Endodermal cell (in vitro differentiated cells): ENCODE measurements around the gene PAIP2B. TPM values are rescaled to one million over a fixed set of nuclear protein-coding genes. Genes with fewer than 3 reads are reported as not detected.

Experiments used
- DNase-seq: peaks from one replicate; pipeline ENCODE4 v3.0.0-alpha.2; 2017
- H3K27ac ChIP-seq: 2 replicates; pipeline ENCODE4 v1.5.1; 2013; ENCODE audit warnings: mild to moderate bottlenecking, low read depth, low read length, moderate library complexity
- H3K27me3 ChIP-seq: 2 replicates; pipeline ENCODE4 v1.6.1; 2013; ENCODE audit warnings: mild to moderate bottlenecking, low read length, moderate library complexity; ENCODE audit not compliant: insufficient read depth, control insufficient read depth, poor library complexity, severe bottlenecking
- H3K36me3 ChIP-seq: 2 replicates; pipeline ENCODE4 v1.7.0; 2013; ENCODE audit warnings: mild to moderate bottlenecking, low read length, moderate library complexity; ENCODE audit not compliant: control insufficient read depth, insufficient read depth
- H3K4me1 ChIP-seq: one replicate; pipeline ENCODE4 v1.7.0; 2013; ENCODE audit warnings: low read length; ENCODE audit not compliant: control insufficient read depth, insufficient read depth
- H3K4me3 ChIP-seq: 2 replicates; pipeline ENCODE4 v1.5.1; 2013; ENCODE audit warnings: mild to moderate bottlenecking, low read length, moderate library complexity
- H3K9ac ChIP-seq: 2 replicates; pipeline ENCODE4 v1.6.1; 2013; ENCODE audit warnings: mild to moderate bottlenecking, low read length, moderate library complexity; ENCODE audit not compliant: poor library complexity, severe bottlenecking; ENCODE audit errors: extremely low read depth
- H3K9me3 ChIP-seq: 2 replicates; pipeline ENCODE4 v1.6.1; 2013; ENCODE audit warnings: mild to moderate bottlenecking, low read length, moderate library complexity; ENCODE audit not compliant: control insufficient read depth
- H3K27ac Mint-ChIP-seq: 2 replicates; pipeline ENCODE4 v1.8.0; 2020; ENCODE audit warnings: mixed read lengths
- H3K27me3 Mint-ChIP-seq: 2 replicates; pipeline ENCODE4 v1.8.0; 2021; ENCODE audit warnings: mild to moderate bottlenecking, mixed read lengths; ENCODE audit not compliant: insufficient read depth
- H3K36me3 Mint-ChIP-seq: 2 replicates; pipeline ENCODE4 v1.8.0; 2020; ENCODE audit warnings: low read depth, mixed read lengths
- H3K4me1 Mint-ChIP-seq: 2 replicates; pipeline ENCODE4 v1.8.0; 2020; ENCODE audit warnings: mixed read lengths
- H3K4me3 Mint-ChIP-seq: 2 replicates; pipeline ENCODE4 v1.8.0; 2020; ENCODE audit warnings: mild to moderate bottlenecking, moderate library complexity, mixed read lengths
- H3K9me3 Mint-ChIP-seq: 2 replicates; pipeline ENCODE4 v1.8.0; 2020; ENCODE audit warnings: mild to moderate bottlenecking, mixed read lengths
- CTCF ChIP-seq: fragments of 200-600 bp; sonication (generic); conservative IDR thresholded peaks from 2 replicates; pipeline ENCODE4 v1.5.0; 2021; ENCODE audit warnings: antibody characterized with exemption, mild to moderate bottlenecking
- WGBS, 2 experiments: methylation state at CpG; one replicate each; pipeline versions ENCODE4 v1.1.5 to v1.1.7; 2013; ENCODE audit warnings: missing lambda C conversion rate in 2 of 2, mixed read lengths in 1 of 2; ENCODE audit not compliant: insufficient coverage in 1 of 2, insufficient read length in 1 of 2; 5-methylcytosine and 5-hydroxymethylcytosine counted together
- total RNA-seq, 2 donors: library from RNA; stranded (reverse); fragmentation: NEBNext Ultra II Directional in 1 of 2; extraction: Animal tissue kit (Norgen Biotek cat#: 25700) in 1 of 2; gene quantifications; 2 replicates in 1 of 2; 3 replicates in 1 of 2; pipeline ENCODE4 v1.2.1, GENCODE V29; 2021

The PAIP2B gene
- total RNA-seq, 2 donors from 2014 or later = 21.2 to 29.6 TPM

- Mint-ChIP-seq H3K36me3 (no peaks in the 10 kb centered on the region), H3K27ac (no peak overlapping the region), H3K9me3 (no peaks in the 10 kb centered on the region), H3K4me1 (peaks cover 48% of the 10 kb centered on the region), H3K27me3 (no peaks in the 10 kb centered on the region), H3K4me3 (no peak overlapping the region)
- TF ChIP-seq CTCF = no peak
- H3K9ac ChIP-seq = no peak overlapping the region
- H3K36me3 ChIP-seq = no peaks in the 10 kb centered on the region
- H3K9me3 ChIP-seq = no peaks in the 10 kb centered on the region
- H3K4me3 ChIP-seq = no peak overlapping the region
- no peaks in the 10 kb centered on the region for H3K4me1 ChIP-seq
- no peak for DNase-seq
- H3K27ac ChIP-seq = no peak overlapping the region
- WGBS, 2 experiments = 60 to 89% methylated on average over 1 to 3 of the region's 3 CpGs
- H3K27me3 ChIP-seq = no peaks in the 10 kb centered on the region
These were observed 60.1 kb downstream of the PAIP2B start for GRCh38 chr2:71166812-71167211.

GRCh38 chr2:71157124-71157793 lies 69.6 kb downstream of the PAIP2B start:
- Mint-ChIP-seq H3K4me1 (peaks cover 31% of the 10 kb centered on the region), H3K4me3 (no peak overlapping the region), H3K36me3 (no peaks in the 10 kb centered on the region), H3K27me3 (no peaks in the 10 kb centered on the region), H3K9me3 (no peaks in the 10 kb centered on the region), H3K27ac (no peak overlapping the region)
- peak; percentile 90 for TF ChIP-seq CTCF
- Histone ChIP-seq H3K9ac (no peak overlapping the region), H3K9me3 (no peaks in the 10 kb centered on the region), H3K27ac (peak overlapping the region; percentile 29), H3K4me1 (no peaks in the 10 kb centered on the region), H3K4me3 (no peak overlapping the region), H3K27me3 (no peaks in the 10 kb centered on the region), H3K36me3 (no peaks in the 10 kb centered on the region)
- DNase-seq = peak; percentile 95
- 31 to 35% methylated on average over 9 to 16 of the region's 16 CpGs for WGBS, 2 experiments

- no peak overlapping the region for H3K27ac ChIP-seq
- H3K27ac Mint-ChIP-seq = no peak overlapping the region
- H3K27me3 ChIP-seq = no peaks in the 10 kb centered on the region
- H3K4me1 Mint-ChIP-seq = peaks cover 28% of the 10 kb centered on the region
- H3K9ac ChIP-seq = no peak overlapping the region
- H3K36me3 ChIP-seq = no peaks in the 10 kb centered on the region
- no peaks in the 10 kb centered on the region for H3K9me3 ChIP-seq
- H3K36me3 Mint-ChIP-seq = no peaks in the 10 kb centered on the region
- no peak for DNase-seq
- no peaks in the 10 kb centered on the region for H3K27me3 Mint-ChIP-seq
- no peaks in the 10 kb centered on the region for H3K4me1 ChIP-seq
- no peak overlapping the region for H3K4me3 ChIP-seq
- 85 to 87% methylated on average over 4 to 6 of the region's 6 CpGs for WGBS, 2 experiments
- no peak for TF ChIP-seq CTCF
- no peaks in the 10 kb centered on the region for H3K9me3 Mint-ChIP-seq
- H3K4me3 Mint-ChIP-seq = no peak overlapping the region
These were observed 70.3 kb downstream of the PAIP2B start for GRCh38 chr2:71156573-71156972.
